ENCODE results near the gene TBC1D1.

TBC1D1 gene

GRCh38 chr4:38062088-38062775 is 171.3 kb downstream of the TBC1D1 start:
- DNase-seq (ENCODE audit: low read depth) = peak; percentile 74
- peak overlapping the region; percentile 35 for H3K4me3 ChIP-seq (ENCODE audit: low read length)
- TF ChIP-seq CTCF (IDR thresholded peaks at IDR 0.05; ENCODE audit: insufficient read depth, low read depth, low read length, missing control alignments) = peak; percentile 86

- H3K4me3 ChIP-seq (ENCODE audit: low read length) = no peak overlapping the region
- DNase-seq (ENCODE audit: low read depth) = no peak
- TF ChIP-seq CTCF (IDR thresholded peaks at IDR 0.05; ENCODE audit: insufficient read depth, low read depth, low read length, missing control alignments) = no peak
These were observed 171.9 kb downstream of the TBC1D1 start for GRCh38 chr4:38062776-38063097.

- TF ChIP-seq CTCF (IDR thresholded peaks at IDR 0.05; ENCODE audit: insufficient read depth, low read depth, low read length, missing control alignments) = no peak
- no peak overlapping the region for H3K4me3 ChIP-seq (ENCODE audit: low read length)
- no peak for DNase-seq (ENCODE audit: low read depth)
These were observed 174.3 kb downstream of the TBC1D1 start for GRCh38 chr4:38065176-38065575.

- DNase-seq (ENCODE audit: low read depth) = no peak
- no peak overlapping the region for H3K4me3 ChIP-seq (ENCODE audit: low read length)
- TF ChIP-seq CTCF (IDR thresholded peaks at IDR 0.05; ENCODE audit: insufficient read depth, low read depth, low read length, missing control alignments) = no peak
These were observed 175.0 kb downstream of the TBC1D1 start for GRCh38 chr4:38065900-38066299.

- no peak overlapping the region for H3K4me3 ChIP-seq (ENCODE audit: low read length)
- no peak for TF ChIP-seq CTCF (IDR thresholded peaks at IDR 0.05; ENCODE audit: insufficient read depth, low read depth, low read length, missing control alignments)
- DNase-seq (ENCODE audit: low read depth) = no peak
These were observed 176.6 kb downstream of the TBC1D1 start for GRCh38 chr4:38067499-38067898.

GRCh38 chr4:38068107-38068506 is 177.2 kb downstream of the TBC1D1 start:
- peak; percentile 44 for DNase-seq (ENCODE audit: low read depth)

More at GRCh38 chr4:38068107-38068506, 177.2 kb downstream of the TBC1D1 start:
- no peak for TF ChIP-seq CTCF (IDR thresholded peaks at IDR 0.05; ENCODE audit: insufficient read depth, low read depth, low read length, missing control alignments)
- no peak overlapping the region for H3K4me3 ChIP-seq (ENCODE audit: low read length)
